ENCODE measurements around the gene TSNAX.

DNA sequence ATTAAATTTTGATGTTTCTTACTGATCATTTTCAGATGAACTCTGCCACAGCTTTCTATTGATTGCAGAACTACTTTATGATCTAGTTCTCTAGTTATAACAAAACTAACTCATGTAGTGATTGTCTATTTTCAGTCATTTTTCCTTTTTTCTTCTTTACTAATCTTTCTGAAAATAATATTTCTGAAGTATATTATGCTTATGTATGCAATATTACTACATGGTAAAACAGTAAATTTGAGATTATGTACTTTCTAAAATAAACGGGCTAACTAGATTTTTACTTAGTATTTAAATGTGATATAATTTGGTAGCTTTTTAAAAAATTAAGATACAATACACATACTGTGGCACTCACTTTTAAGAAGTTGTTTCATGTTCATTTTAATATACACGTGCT lies 7.6 kb downstream of the TSNAX start:
- TF ChIP-seq, protein P1, sequence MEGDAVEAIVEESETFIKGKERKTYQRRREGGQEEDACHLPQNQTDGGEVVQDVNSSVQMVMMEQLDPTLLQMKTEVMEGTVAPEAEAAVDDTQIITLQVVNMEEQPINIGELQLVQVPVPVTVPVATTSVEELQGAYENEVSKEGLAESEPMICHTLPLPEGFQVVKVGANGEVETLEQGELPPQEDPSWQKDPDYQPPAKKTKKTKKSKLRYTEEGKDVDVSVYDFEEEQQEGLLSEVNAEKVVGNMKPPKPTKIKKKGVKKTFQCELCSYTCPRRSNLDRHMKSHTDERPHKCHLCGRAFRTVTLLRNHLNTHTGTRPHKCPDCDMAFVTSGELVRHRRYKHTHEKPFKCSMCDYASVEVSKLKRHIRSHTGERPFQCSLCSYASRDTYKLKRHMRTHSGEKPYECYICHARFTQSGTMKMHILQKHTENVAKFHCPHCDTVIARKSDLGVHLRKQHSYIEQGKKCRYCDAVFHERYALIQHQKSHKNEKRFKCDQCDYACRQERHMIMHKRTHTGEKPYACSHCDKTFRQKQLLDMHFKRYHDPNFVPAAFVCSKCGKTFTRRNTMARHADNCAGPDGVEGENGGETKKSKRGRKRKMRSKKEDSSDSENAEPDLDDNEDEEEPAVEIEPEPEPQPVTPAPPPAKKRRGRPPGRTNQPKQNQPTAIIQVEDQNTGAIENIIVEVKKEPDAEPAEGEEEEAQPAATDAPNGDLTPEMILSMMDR (IDR thresholded peaks at IDR 0.05) = no peak
- TF ChIP-seq ZFX (IDR thresholded peaks at IDR 0.05; ENCODE audit: borderline replicate concordance) = no peak

Data from 22Rv1 (cell line).